NCI-H748 (cell line): ENCODE results near the gene NME3.

Experiments used
- DNase-seq: peaks from one replicate; lab custom pipeline; 2025; ENCODE audit not compliant: unreplicated experiment; lab: John Stamatoyannopoulos, UW

The NME3 gene

DNA sequence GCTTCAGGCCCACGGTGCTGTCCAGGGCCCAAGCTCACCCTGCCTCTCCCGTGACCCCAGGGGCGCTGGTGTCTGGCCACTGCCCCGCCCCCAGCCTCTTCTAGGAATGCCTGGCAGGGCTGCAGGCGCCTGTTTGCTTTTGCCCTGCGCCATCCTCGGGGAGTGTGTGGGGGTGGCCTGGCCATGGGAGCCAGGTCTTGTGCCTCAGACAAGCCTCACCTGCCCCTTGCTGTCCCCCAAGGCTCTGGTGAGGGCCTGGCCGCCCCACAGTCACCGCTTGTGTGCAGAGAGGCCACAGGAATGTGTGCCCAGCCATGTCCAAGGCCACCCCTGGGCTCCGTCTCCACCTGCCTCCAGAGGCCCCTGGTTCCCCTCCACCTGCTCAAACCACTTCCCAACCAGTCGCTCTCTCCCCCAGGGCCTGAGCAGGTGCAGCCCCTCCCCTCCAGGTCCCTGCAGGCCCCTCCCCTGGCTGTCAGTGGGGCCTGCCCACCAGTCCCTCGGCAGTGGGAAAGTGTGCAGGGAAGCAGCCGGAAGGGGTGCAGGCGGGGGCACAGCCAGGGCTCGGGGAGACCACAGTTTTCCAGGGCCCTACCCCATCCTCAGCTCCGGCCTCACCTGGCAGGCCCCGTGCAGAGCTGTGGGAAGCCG lies 23.0 kb upstream of the NME3 start:
- no peak for DNase-seq

DNA sequence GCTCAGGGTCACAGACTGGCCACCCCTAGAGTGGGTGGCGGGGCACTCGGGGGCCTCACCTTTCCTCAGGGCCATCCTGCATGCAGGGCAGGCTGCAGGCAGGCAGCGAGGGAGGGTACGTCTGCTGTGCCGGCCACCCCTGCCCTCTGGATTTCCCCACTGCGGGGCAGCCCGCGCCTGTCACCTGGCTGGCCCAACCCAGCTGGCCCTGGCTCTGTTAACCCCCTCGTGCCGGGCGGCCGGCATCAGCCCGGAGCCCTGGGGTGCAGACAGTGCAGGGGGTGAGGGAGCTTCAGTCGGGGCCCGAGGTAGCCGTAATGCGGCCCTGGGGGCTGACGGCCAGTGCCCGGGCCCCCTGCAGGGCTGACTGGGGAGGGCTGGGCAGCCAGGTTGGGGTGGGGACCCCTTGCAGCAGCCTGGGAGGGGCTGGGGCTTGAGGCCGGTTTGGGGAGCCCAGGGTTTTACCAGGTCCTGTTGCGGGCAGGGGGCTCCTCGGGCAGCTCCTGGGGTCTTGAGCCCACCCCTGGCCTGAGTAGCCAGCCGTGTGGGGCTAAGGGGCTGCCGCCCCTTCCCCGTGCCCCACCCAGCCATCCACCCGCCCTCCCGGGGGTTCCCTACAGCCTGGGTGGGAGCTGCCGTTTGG lies 22.4 kb upstream of the NME3 start, which contains the start of gene IGFALS:
Gene IGFALS (minus strand): TSS at position 128 of the 643 bp plus-strand sequence. CDS start 53 bp downstream, at position 75.
- DNase-seq: no peak

DNA sequence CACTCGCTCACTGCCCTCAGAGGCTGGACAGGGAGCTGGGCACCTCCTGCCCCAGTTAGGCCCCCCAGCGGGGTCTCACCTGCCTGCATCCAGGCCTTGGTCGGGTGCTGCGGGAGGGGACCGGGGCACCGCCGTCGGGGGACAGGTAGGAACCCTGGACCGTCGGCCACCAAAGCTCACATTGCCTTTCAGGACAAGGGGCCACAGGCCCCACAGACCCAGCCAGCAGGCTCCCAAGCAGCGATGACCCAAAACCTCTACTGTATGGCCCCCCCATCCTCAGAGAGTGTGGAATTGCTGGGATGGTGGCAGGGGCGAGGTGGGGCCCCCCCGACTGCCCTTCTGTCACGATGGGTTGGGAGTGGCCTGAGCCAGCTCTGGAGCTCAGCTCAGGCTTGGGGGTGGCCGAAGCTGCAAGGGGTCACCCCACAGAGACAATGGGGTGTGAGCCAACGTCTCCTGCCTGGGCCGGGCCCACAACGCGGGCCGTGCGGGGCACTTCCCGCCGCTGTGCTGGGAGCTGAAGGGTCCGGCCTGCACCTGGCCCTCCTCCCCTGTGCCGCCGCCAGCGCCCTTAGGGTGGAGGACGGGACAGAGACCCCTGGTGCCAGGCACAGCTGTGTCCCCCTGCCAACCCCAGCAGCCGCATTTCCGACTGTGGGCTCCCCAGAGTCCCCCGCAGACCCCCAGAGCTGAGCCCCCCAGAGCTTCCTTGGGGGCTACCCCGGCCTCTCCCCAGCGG lies 21.7 kb upstream of the NME3 start:
- no peak for DNase-seq

- DNase-seq: no peak
These were observed 20.8 kb upstream of the NME3 start for GRCh38 chr16:1791943-1792812.

DNA sequence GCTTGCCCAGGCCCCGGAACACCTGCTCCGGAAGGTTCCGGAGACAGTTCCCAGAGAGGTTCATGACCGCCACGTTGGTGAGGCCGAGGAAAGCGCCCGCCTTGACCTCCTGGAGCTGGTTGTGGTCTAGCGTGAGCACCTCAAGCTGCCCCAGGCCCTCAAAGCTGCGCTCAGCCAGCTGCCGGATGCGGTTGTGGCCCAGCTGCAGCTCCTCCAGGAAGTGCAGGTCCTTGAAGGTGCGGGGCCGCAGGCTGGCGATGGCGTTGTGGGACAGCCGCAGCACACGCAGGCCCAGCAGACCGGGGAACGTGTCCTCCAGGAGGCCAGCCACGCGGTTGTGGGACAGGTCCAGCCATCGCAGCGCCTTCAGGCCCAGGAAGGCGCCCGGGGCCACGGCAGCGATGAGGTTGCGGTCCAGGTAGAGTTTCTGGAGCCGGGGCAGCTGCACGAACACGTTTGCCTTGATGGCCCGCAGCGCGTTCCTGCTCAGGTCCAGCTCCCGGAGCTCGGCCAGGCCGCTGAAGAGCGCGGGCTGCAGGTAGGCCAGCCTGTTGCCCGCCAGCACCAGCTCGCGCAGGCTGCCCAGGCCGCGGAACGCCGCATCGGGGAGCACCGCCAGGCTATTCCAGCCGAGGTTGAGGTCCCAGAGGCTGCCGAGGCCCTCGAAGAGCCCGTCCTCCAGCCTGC lies 20.1 kb upstream of the NME3 start:
- no peak for DNase-seq

- DNase-seq: no peak
These were observed 19.4 kb upstream of the NME3 start for GRCh38 chr16:1790611-1791255.

DNA sequence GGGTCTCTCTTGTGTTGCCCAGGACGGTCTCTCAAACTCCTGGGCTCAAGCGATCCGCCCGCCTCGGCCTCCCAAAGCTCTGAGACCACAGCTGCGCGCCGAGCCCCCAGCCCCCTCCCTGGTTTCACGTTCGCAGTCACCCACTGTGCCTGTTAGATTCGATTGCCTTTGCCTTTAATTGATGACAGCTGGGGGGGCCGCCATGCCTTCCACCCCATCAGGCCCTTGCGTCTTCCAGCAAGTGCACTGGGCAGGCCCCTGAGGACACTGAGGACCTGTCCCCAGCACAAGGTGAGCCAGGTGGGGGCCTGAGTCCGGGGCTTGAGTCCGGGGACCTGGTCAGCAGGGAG lies 18.9 kb upstream of the NME3 start:
- no peak for DNase-seq

DNA sequence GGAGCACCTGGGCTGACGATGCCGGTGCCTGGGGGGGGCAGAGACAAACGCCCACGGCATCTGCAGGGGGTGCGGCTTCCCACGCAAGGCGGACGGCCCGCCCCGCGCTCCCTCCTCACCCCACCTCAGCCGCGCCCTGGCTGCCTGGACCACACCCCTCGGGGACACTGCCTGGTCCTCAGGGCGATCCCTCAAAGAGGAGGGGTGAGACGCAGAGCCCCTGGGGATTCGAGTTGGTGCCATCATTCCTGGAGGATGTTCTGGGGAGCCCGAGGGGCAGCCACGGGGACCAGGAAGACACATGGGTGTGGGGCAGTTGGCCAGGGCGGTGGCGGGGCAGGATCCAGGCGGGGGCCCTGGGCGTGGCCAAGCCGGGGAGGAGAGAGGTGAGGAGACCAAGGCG lies 18.3 kb upstream of the NME3 start:
- DNase-seq: no peak

- no peak for DNase-seq
These were observed 17.4 kb upstream of the NME3 start for GRCh38 chr16:1788708-1789100.

GRCh38 chr16:1788095-1788707 lies 16.9 kb upstream of the NME3 start:
- DNase-seq: no peak

GRCh38 chr16:1787322-1788094 lies 16.2 kb upstream of the NME3 start:
- DNase-seq: no peak

GRCh38 chr16:1787056-1787321 lies 15.6 kb upstream of the NME3 start:
- DNase-seq: no peak

DNA sequence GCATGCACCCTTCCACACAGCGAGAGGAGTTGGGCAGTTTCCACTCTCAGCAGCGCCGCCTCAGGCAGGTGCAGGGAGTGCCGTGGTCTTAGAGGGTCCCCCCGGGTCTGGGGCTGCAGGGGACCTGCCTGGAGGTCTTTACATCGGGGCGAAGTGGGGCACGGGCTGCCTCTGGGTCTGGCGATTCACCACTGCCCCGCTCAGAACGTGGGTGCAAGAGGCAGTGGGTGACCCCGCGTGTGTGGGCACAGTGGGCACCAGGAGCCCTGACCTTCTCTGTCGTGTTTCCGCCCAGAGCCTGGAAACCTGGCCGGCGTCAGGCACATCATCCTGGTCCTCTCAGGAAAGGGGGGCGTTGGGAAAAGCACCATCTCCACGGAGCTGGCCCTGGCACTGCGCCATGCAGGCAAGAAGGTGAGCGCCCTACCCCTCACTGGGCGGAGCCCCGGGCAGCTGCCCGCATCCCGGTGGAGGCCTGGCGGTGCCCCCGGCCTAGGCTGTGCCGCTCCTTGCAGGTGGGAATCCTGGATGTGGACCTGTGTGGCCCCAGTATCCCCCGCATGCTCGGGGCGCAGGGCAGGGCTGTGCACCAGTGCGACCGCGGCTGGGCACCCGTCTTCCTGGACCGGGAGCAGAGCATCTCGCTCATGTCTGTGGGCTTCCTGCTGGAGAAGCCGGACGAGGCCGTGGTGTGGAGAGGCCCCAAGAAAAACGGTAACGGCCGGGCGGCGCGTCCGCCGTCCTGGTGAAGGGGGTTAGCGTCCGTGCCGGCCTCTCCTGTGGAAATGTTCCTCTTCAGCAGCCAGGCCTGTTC lies 15.1 kb upstream of the NME3 start:
- no peak for DNase-seq

GRCh38 chr16:1785846-1786170 lies 14.5 kb upstream of the NME3 start:
- no peak for DNase-seq

DNA sequence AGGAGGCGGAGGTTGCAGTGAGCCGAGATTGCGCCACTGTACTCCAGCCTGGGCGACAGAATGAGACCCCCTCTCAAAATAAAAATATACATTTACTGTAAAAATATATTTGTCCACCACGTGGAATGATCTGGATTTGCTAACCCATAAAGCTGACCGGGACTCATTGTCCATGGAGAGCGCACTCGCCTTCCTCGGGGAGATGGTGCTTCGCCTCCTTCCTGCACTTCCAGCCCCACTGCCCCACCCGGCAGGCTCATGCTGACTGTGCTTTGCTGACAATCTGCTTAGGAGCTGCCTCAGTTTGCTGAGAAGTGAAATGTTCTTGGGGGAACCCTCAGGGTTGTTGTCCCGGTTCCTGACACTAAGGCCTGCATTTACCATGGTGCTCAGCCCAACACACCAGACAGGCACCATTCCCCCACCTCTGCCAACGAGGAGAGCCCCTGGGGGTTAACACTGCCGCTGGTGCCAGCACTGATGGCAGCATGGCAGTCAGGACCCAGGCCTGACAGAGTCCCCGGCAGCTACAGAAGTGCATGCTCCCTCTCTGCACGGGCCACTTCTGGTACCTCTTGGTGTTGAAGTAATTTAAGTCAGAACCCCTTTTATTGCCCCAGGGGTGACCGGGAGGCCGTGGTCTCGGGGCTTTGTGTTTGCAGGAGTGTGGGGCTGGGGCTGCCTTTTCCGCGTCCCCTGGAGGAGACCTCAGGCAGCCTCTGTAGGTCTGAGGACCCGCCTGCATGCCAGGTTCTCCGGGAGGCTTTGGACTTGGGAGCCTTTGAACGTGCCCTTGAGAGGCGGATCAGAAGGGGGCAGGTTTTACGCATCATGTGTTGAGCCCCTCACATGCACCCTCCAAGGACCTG lies 13.9 kb upstream of the NME3 start:
- DNase-seq: no peak

DNA sequence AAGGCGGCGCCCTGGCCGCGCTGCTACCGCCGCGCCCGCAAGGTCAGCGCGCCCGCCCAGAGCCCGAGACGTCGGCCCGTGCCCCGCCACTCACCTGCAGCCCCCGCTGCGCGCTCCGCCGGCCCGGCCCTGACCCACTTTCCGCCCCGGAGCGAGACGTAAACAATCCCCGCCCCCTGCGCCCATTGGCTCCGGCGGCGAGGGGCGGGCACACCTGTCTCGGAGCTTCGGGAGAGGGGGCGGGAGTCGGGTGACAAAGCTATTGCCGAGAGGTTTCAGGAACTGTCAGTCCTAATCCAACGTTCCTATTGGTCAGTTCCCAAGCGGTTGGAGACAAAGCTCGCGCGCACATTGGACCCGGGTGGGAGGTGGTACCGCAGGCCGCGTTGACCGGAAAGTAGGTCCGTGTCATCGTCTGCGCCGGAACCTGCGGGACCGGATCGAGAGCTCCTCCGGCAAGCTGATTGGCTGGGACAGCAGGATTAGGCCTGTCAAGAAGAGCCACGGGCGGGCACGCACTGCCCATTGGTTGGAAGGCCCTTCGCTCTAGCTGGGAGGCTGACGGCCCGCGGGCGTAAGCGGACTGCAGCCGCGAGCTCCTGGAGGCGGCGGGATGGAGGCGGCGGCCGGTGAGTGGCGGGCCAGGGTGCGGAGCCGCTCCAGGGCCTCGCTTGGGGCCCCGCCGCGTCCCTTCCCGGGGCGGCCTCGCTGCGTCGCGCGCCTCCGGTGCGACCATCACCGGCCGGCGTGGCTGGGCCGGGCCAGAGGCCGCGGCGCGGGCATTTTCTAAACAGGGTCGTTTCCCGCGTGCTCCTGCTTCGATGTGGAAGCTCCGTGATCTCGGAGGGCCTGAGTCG lies 11.3 kb upstream of the NME3 start, which contains the start of the genes NUBP2 and SPSB3:
Gene NUBP2 (plus strand): TSS at position 553 of the 857 bp plus-strand sequence. CDS start 61 bp downstream, at position 614.
Gene SPSB3 (minus strand): TSS at position 164 of the 857 bp plus-strand sequence. CDS start 1,088 bp downstream, outside the sequence.
- DNase-seq: peak; percentile 99
